HepG2 (cell line): ENCODE results near the gene PLXNA4. TPM values are rescaled to one million over a fixed set of nuclear protein-coding genes. Genes with fewer than 3 reads are reported as not detected.
A peak's percentile ranks its signal among the peaks of the same experiment; 100 is the strongest.

Experiments
- ATAC-seq: fragments of 200-7000 bp; cut with Tn5 transposase; 3 replicates; pipeline ENCODE4 v1.9.1; 2020; ENCODE audit warnings: mild to moderate bottlenecking, moderate library complexity
- BruUV-seq: library from RNA; stranded (reverse); fragments of 400-500 nt; replicated peaks from 2 replicates; lab custom pipeline; 2021; lab: Mats Ljungman, UMichigan
- CTCF ChIA-PET: fragments of 300-600 bp; formaldehyde crosslinking; extraction: SDS; loops from one replicate; lab custom pipeline; 2021; ENCODE audit warnings: low total read pairs, inconsistent platforms, low intra/inter-chr PET ratio; lab: Yijun Ruan, JAX
- POLR2A ChIA-PET: fragments of 350-600 bp; sonication (Branson Sonifier 250); formaldehyde crosslinking; loops from one replicate; lab custom pipeline; 2020; ENCODE audit warnings: antibody characterized with exemption, inconsistent platforms; lab: Yijun Ruan, JAX
- DNase-seq: peaks from one replicate; pipeline ENCODE4 v3.0.0-alpha.2; 2015; ENCODE audit warnings: low spot score
- FAIRE-seq: peaks from 3 replicates; lab custom pipeline; 2011; peaks lifted over from hg19 to GRCh38; lab: Jason Lieb, UNC
- H2AFZ ChIP-seq: one replicate; pipeline ENCODE4 v1.6.1; 2011; ENCODE audit warnings: low read length, inconsistent platforms
- H3K27ac ChIP-seq: fragments of 300-600 bp; 3 replicates; pipeline ENCODE4 v1.8.0; 2011; ENCODE audit warnings: mixed run types, mild to moderate bottlenecking, mixed read lengths, low read length, inconsistent platforms; ENCODE audit not compliant: insufficient read depth; ENCODE audit errors: extremely low read length
- H3K27me3 ChIP-seq, 2 experiments: fragments of 200-600 bp in 1 of 2; 2 replicates in 1 of 2; 3 replicates in 1 of 2; pipeline versions ENCODE4 v1.6.0 to v1.8.0; 2011; ENCODE audit warnings: low read length in 2 of 2, mild to moderate bottlenecking in 2 of 2, moderate library complexity in 2 of 2, inconsistent platforms in 1 of 2; ENCODE audit not compliant: insufficient read depth in 2 of 2, control insufficient read depth in 1 of 2
- H3K36me3 ChIP-seq, 2 experiments: fragments of 200-600 bp in 1 of 2; replicated peaks in 1 of 2; 2 replicates in 1 of 2; 3 replicates in 1 of 2; pipeline versions ENCODE4 v1.5.1 to v1.8.0; 2011; ENCODE audit warnings: low read length in 2 of 2, inconsistent platforms in 1 of 2; ENCODE audit not compliant: insufficient read depth in 2 of 2, control insufficient read depth in 1 of 2
- H3K4me1 ChIP-seq: 2 replicates; pipeline ENCODE4 v1.5.1; 2012; ENCODE audit warnings: low read length, inconsistent platforms; ENCODE audit not compliant: insufficient read depth
- H3K4me2 ChIP-seq: 2 replicates; pipeline ENCODE4 v1.6.0; 2011; ENCODE audit warnings: low read depth, low read length, inconsistent platforms
- H3K4me3 ChIP-seq, 3 experiments: fragments of 200-600 bp in 1 of 3; sonication (generic), shearing (Covaris generic) in 1 of 3; replicated peaks in 1 of 3; 2 replicates each; pipeline ENCODE4 v1.5.1; 2011 to 2016; ENCODE audit warnings: low read length in 3 of 3, inconsistent platforms in 2 of 3, low read depth in 2 of 3, mild to moderate bottlenecking in 2 of 3, control low read depth in 1 of 3, mixed read lengths in 1 of 3; ENCODE audit not compliant: insufficient read depth in 1 of 3
- H3K79me2 ChIP-seq: one replicate; pipeline ENCODE4 v1.6.1; 2011; ENCODE audit warnings: low read length, inconsistent platforms; ENCODE audit not compliant: insufficient read depth
- H3K9ac ChIP-seq: 2 replicates; pipeline ENCODE4 v1.6.0; 2011; ENCODE audit warnings: mild to moderate bottlenecking, low read depth, low read length, inconsistent platforms; ENCODE audit not compliant: insufficient read depth
- H3K9me3 ChIP-seq: 2 replicates; pipeline ENCODE4 v1.5.1; 2012; ENCODE audit warnings: mild to moderate bottlenecking, low read length
- H4K20me1 ChIP-seq: 2 replicates; pipeline ENCODE4 v1.6.0; 2011; ENCODE audit warnings: inconsistent platforms, mild to moderate bottlenecking, low read length, moderate library complexity; ENCODE audit not compliant: insufficient read depth
- CBX1 ChIP-seq: IDR thresholded peaks from one replicate; pipeline ENCODE4 v1.6.1; 2016; ENCODE audit warnings: antibody characterized with exemption, low read depth
- CEBPG ChIP-seq: IDR thresholded peaks from 2 replicates; pipeline ENCODE4 v1.6.1; 2016
- ESRRA ChIP-seq: sonication (generic); formaldehyde crosslinking; IDR thresholded peaks from 2 replicates; pipeline ENCODE4 v1.5.1; 2020; ENCODE audit warnings: mild to moderate bottlenecking, low read depth, missing genetic modification reagents
- HNF4A ChIP-seq: sonication (generic); formaldehyde crosslinking; IDR thresholded peaks from 2 replicates; pipeline ENCODE4 v1.4.0; 2020; ENCODE audit warnings: missing genetic modification reagents
- NFYB ChIP-seq: sonication (generic); formaldehyde crosslinking; IDR thresholded peaks from 2 replicates; pipeline ENCODE4 v1.4.0; 2020; ENCODE audit warnings: missing genetic modification reagents
- NR0B2 ChIP-seq: sonication (generic); formaldehyde crosslinking; IDR thresholded peaks from 2 replicates; pipeline ENCODE4 v1.4.0; 2020; ENCODE audit warnings: mild to moderate bottlenecking, missing genetic modification reagents
- PLRG1 ChIP-seq: fragments of 450-650 bp; conservative IDR thresholded peaks from 2 replicates; pipeline ENCODE4 v1.6.1; 2016
- SALL1 ChIP-seq: sonication (generic); formaldehyde crosslinking; IDR thresholded peaks from 2 replicates; pipeline ENCODE4 v1.8.0; 2022; ENCODE audit warnings: mild to moderate bottlenecking, missing genetic modification reagents
- SNAI1 ChIP-seq: sonication (generic); formaldehyde crosslinking; IDR thresholded peaks from 2 replicates; pipeline ENCODE4 v1.5.0; 2020; ENCODE audit warnings: mild to moderate bottlenecking, missing genetic modification reagents, borderline replicate concordance
- STAT5B ChIP-seq: sonication (generic); formaldehyde crosslinking; IDR thresholded peaks from 2 replicates; pipeline ENCODE4 v1.4.0; 2020; ENCODE audit warnings: missing genetic modification reagents
- ZNF124 ChIP-seq: sonication (generic); formaldehyde crosslinking; IDR thresholded peaks from 2 replicates; pipeline ENCODE4 v1.4.0; 2020; ENCODE audit warnings: missing genetic modification reagents
- ZNF143 ChIP-seq: sonication (generic); formaldehyde crosslinking; IDR thresholded peaks from 2 replicates; pipeline ENCODE4 v1.4.0; 2020; ENCODE audit warnings: missing genetic modification reagents
- ZNF431 ChIP-seq: sonication (generic); formaldehyde crosslinking; IDR thresholded peaks from 2 replicates; pipeline ENCODE4 v1.9.0; 2022; ENCODE audit warnings: missing genetic modification reagents, low read depth, mild to moderate bottlenecking, borderline replicate concordance
- ZNF616 ChIP-seq: sonication (generic); formaldehyde crosslinking; IDR thresholded peaks from 2 replicates; pipeline ENCODE4 v1.5.0; 2020; ENCODE audit warnings: low read depth, mild to moderate bottlenecking, missing genetic modification reagents
- WGBS: methylation state at CpG from one replicate; pipeline ENCODE4 v1.1.6; 2017; ENCODE audit warnings: low lambda C conversion rate; 5-methylcytosine and 5-hydroxymethylcytosine counted together
- in situ Hi-C: cut with HindIII; loops from 2 replicates; pipeline ENCODE4 v1.10.0; 2017; ENCODE audit warnings: low pct_unique_long_range_greater_than_20kb; ENCODE audit not compliant: extremely low pct_ligation_motif_present
- intact Hi-C: fragments of 100-400 bp; cut with micrococcal nuclease; formaldehyde crosslinking; loops from one replicate; pipeline ENCODE4 v1.10.0; 2022; ENCODE audit not compliant: unreplicated experiment
- polyA plus RNA-seq, 8 experiments: library from polyadenylated mRNA; depleted of rRNA in 3 of 8; stranded (reverse) in 7 of 8; unstranded in 1 of 8; fragments of >200 nt; fragmentation: Illumina TruSeq in 4 of 8; extraction: Trizol in 4 of 8; gene quantifications; 2 replicates each; pipeline versions ENCODE4 v1.2.1 to v1.2.3, GENCODE V29; 2011 to 2016; ENCODE audit warnings: low read depth in 4 of 8, missing spikeins in 1 of 8, mixed read lengths in 1 of 8; ENCODE audit not compliant: insufficient read depth in 1 of 8
- total RNA-seq, 5 experiments: library from RNA; depleted of rRNA; stranded (reverse); fragments of >200 nt; fragmentation: Illumina TruSeq; extraction: Trizol; gene quantifications; 2 replicates each; pipeline ENCODE4 v1.2.3, GENCODE V29; 2016; ENCODE audit warnings: low read depth in 1 of 5
- TF ChIP-seq, protein P1 (sequence below): sonication (generic); formaldehyde crosslinking; conservative IDR thresholded peaks from 2 replicates; pipeline ENCODE4 v1.4.0; 2020; ENCODE audit warnings: mild to moderate bottlenecking, missing genetic modification reagents, moderate library complexity

Gene PLXNA4
- total and polyA plus RNA-seq, 2 of the 13 experiments (the other 11 are each of a cell fraction or from before 2014, with no cell fraction given), result 0.01 to 0.04 TPM

GRCh38 chr7:132218876-132219275, 357.4 kb downstream of the PLXNA4 start (continued):
- TF ChIP-seq, protein P1, sequence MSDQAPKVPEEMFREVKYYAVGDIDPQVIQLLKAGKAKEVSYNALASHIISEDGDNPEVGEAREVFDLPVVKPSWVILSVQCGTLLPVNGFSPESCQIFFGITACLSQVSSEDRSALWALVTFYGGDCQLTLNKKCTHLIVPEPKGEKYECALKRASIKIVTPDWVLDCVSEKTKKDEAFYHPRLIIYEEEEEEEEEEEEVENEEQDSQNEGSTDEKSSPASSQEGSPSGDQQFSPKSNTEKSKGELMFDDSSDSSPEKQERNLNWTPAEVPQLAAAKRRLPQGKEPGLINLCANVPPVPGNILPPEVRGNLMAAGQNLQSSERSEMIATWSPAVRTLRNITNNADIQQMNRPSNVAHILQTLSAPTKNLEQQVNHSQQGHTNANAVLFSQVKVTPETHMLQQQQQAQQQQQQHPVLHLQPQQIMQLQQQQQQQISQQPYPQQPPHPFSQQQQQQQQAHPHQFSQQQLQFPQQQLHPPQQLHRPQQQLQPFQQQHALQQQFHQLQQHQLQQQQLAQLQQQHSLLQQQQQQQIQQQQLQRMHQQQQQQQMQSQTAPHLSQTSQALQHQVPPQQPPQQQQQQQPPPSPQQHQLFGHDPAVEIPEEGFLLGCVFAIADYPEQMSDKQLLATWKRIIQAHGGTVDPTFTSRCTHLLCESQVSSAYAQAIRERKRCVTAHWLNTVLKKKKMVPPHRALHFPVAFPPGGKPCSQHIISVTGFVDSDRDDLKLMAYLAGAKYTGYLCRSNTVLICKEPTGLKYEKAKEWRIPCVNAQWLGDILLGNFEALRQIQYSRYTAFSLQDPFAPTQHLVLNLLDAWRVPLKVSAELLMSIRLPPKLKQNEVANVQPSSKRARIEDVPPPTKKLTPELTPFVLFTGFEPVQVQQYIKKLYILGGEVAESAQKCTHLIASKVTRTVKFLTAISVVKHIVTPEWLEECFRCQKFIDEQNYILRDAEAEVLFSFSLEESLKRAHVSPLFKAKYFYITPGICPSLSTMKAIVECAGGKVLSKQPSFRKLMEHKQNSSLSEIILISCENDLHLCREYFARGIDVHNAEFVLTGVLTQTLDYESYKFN (CRISPR knock-in tag), result peak; percentile 61
- TF ChIP-seq HNF4A, result 0 out of 2 replicates have a peak, but pooled peaks have one; percentile 18
- TF ChIP-seq CBX1, result no peak
- TF ChIP-seq SALL1 (CRISPR knock-in tag), result peak; percentile 28; the same call in 1 of the 2 replicates

DNA sequence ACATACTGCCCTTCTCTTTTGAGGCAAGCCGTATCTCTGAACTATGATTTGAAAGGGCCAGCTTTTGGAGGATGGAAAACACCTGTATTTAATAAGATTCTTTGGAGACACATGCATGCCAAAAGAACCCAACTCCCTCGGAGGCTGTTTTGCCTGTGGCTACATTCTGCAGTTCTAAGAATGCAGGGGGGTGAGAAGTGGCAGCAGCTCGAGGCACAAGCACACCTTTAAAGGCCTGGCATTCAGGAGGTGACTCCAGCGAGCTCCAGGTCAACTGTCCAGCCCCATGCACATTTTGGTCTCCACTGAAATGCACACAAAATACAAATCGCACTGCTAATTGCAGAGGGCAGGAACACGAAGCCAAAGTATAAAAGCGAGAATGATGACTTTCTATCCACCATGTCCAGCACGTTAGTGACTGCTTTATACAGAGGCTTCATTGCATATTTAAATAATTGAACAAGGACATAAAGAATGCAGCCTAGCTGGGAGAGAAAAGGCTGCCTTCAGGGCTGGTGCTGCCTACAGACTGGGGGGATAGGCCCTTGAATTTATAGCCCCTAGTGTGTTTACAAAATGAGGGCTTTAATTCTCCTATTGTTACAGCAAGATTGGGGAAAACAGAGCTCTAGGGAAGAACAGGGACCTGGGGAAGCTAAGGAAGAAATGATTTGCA, 359.3 kb downstream of the PLXNA4 start:
- peaks cover 54% of the 10 kb centered on the region for H3K4me1 ChIP-seq
- no TSS peak for BruUV-seq
- no peak overlapping the region for H3K4me2 ChIP-seq
- H3K9ac ChIP-seq, result no peak overlapping the region
- DNase-seq, result no peak
- FAIRE-seq, result no peak
- H3K27ac ChIP-seq, result no peak overlapping the region
- WGBS, result 54% methylated on average over 8 of the region's 8 CpGs
- TF ChIP-seq ZNF143 (CRISPR knock-in tag) (no peak), STAT5B (no peak), SNAI1 (no peak), ZNF124 (CRISPR knock-in tag) (no peak), ESRRA (no peak), ZNF431 (CRISPR knock-in tag) (no peak), PLRG1 (no peak), ZNF616 (CRISPR knock-in tag) (no peak), NR0B2 (CRISPR knock-in tag) (no peak), NFYB (no peak), CEBPG (CRISPR knock-in tag) (no peak)
- H2AFZ ChIP-seq, result no peak overlapping the region
- H3K27me3 ChIP-seq, result peaks cover 0 to 3% of the 10 kb centered on the region in 2 experiments; a peak in 1 of 5 replicates
- POLR2A ChIA-PET, result no interaction called here
- no peaks in the 10 kb centered on the region for H3K79me2 ChIP-seq
- no peak for ATAC-seq
- in situ Hi-C loops, result no loop called here
- no peak overlapping the region for H3K4me3 ChIP-seq
- intact Hi-C loops, result no loop called here
- CTCF ChIA-PET, result no interaction called here
- H3K9me3 ChIP-seq, result no peaks in the 10 kb centered on the region
- H3K36me3 ChIP-seq, result no peaks in the 10 kb centered on the region
- no peaks in the 10 kb centered on the region for H4K20me1 ChIP-seq
